NCI-H2107 (cell line): Measurements from ENCODE around the gene GOLT1B.

Experiments used
- DNase-seq: peaks from one replicate; lab custom pipeline; 2025; lab: John Stamatoyannopoulos, UW

GOLT1B gene

DNA sequence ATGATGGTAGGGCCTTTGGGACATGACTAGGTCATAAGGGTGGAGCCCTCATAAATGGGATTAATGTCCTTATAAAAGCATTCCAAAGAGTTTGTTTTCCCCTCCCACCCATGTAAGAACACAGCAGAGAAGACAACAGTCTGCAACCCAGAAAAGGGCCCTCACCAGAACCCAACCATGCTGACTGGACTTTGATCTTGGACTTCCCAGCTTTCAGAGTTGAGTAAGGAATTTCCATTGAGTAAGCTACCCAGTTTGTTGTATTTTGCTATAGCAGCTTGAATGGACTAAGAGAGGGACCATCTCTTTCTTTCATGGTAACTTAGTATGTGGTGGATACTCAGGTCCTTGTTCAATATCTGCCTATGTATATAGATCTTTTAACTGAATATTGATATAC, 21.6 kb downstream of the GOLT1B start:
- DNase-seq, result no peak

DNA sequence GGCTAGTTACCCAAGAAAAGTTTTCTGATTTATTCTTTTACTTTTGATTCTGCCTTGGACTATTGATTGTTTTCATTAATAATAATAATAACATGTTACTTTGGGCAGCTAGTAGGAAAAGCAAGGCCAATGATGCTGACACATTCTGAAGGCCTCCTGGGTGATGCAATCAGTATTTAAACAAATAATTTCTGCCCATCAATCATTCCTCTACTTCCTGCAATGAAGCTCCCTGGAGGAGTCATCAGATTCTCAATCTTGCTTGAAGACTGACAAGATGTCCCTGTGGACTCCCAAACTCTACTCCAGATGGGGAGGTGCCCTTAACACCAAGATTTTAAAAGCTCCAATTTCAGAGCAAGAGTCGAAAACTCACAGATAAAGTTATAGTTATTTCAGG, 24.5 kb downstream of the GOLT1B start, which contains the start of gene SPX:
Gene SPX, plus strand, starts transcription at position 244 of the 400 bp plus-strand sequence. CDS start 177 bp downstream, outside the sequence.
- DNase-seq, result no peak

DNA sequence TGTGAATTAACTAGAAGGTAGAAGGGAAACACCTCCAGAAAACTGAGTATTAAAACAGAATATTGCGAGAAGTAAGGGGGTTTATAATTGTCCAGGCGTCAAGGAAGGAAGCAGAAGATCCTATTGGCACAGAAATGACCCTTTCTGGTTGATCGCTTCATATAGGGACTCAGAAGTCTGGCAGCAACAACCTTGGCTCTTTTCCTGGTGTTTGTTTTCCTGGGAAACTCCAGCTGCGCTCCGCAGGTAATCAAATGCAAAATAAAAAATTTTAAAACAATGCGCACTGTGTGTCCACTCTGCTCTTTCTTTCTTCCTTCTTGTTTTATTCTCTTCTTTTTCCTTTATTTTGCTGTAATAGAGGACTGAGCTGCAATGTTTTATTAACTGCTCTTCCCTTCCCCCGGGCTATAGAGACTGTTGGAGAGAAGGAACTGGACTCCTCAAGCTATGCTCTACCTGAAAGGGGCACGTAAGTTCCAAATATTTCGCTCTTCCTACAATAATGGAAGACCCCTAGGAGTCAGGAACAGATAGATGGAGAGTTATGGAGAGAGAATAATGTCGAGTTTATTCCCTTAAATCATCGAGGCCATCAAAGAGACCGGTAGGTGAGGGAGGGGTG, 25.2 kb downstream of the GOLT1B start:
- DNase-seq, result no peak

DNA sequence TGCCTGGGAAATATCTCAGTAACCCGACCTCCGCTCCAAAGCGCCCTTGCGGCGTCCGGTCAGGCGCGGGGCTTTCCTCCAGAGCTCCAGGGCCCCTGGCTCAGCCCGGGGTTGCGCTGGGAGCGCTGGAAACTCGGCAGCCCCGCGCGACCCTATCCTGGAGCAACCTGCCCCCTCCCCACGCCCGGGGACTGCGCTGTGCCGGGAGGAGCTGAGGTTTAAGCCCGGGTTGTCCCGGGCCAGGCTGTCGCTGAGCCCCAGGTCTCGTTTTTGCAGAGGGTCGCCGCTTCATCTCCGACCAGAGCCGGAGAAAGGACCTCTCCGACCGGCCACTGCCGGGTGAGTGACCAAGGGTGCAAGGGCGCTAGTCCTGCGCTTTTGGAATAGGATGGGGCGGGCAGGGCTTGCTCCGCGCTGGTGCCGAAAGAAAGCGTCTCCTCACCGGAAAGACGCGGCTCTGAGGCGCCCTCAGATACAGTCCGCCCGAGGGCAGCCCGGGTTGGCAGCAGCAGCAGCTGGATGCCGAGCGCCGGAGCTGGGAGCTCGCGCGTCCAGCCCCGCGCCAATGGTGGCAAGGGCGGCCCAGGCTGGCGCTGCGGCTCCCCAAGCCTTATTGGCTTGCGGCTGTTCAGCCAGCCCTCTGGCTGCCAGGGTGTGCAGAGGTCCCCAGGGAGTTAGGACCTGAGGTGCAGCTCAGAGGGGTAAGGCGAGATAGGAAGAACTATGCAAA, 26.0 kb downstream of the GOLT1B start:
- DNase-seq, result peak; percentile 67

DNA sequence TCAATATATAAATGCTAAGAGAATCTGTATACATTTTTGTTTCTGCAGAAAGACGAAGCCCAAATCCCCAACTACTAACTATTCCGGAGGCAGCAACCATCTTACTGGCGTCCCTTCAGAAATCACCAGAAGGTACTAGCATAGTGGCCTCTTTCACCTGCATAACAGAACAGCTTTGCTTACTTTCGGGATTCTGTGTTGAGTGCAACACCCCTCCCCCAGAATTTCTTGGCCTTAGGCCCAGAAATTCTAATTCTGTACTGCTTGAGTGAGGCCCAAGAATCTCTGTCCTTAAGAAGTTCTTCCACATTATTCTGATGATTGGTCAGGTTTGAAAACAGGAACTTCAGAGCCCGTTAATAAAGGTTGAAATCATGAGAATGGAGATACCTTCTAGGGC, 27.4 kb downstream of the GOLT1B start:
- no peak for DNase-seq

DNA sequence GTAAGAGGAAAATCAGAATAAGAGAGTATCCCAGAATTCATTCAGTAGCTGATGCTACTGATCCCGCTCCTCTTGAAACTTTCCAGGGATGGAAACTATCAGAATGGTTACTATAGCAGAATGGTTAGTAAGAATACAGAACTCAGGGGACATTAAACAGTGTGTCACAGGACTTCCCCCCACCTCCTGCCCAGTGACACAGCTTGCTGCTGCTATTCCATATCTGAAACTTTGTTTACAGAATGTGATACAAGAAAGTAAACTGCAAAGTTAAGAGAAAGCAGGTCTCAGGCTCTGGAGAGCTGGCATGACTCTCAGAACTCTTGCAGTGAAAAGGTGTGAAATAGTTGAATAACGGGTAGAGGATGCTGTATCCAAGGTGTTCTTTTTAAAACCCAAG, 27.9 kb downstream of the GOLT1B start:
- DNase-seq, result no peak

DNA sequence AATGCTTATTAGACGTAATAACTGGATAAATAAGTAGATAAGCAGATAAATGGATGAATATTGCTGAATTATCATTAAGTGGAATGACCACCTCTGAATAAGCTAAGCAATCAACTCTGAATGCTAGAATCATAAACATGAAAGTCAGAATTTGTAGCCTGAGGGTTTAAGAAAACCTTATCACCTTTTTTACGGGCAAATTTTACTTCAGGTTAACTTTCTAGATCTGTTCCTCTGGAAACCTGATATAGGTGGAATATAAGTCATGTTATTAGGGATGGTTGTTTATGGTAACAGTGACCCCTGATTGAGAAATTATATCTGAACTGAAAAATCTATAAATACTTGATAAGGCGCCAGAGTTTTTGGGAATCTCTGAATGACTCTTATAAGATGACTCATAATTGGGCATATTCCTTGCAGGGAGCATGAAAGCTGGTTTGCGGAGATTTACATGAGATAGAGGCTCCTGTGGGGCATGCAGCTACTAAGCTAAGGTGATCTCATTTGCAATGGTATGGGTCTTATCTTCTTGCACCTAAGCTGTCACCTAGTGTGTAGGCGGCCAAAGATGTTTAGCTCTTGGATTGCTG, 36.6 kb downstream of the GOLT1B start:
- no peak for DNase-seq

DNA sequence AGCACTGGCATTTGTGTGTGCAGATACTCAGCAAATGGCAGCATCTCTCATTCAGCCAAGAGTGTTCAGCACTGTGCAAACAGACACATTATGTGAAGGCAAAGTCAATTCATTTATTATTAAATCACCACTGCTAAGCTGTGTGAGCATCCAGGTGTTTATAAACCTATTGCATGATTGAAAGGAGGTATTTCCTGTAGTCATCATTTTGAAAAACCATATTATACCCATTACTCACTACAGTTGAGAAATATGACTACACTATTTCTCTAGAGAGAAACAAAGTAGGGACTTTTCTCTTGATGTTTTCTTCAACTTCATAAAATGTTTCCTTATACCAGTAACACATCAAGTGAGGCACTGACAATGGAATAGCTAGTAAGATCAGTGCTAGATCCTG, 38.2 kb downstream of the GOLT1B start:
- no peak for DNase-seq

DNA sequence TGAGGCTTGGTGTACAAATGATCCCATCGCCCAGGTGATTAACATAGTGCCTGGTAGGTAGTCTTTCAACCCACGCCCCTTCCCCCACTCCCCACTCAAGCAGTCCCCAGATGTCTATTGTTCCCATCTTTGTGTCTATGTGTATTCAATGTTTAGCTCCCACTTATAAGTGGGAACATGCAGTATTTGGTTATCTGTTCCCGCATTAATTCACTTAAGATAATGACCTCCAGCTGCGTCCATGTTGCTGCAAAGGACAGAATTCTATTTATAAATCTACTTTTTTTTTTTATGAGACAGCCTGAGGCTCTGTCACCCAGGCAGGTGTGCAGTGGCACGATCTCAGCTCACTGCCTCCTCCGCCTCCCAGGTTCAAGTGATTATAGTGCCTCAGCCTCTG, 40.2 kb downstream of the GOLT1B start:
- DNase-seq, result no peak

DNA sequence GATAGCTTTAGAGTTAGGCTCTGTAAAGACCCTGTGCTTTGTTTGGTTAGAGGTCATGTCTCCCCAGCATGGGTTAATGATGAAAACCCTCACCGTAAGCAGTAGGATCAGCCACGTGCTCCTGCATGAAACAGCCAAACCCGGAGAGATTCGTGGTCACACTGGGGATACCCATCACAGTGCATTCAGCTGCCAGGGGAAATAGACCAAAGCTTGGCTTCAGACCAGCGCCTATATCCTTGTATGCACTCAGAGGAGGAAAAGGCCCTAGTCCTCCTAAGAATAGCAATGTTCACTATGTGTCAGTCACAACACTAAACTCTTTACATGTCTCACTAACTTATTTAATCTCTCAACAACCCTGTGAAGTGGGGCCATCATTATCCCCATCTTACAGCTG, 40.8 kb downstream of the GOLT1B start:
- DNase-seq, result no peak

DNA sequence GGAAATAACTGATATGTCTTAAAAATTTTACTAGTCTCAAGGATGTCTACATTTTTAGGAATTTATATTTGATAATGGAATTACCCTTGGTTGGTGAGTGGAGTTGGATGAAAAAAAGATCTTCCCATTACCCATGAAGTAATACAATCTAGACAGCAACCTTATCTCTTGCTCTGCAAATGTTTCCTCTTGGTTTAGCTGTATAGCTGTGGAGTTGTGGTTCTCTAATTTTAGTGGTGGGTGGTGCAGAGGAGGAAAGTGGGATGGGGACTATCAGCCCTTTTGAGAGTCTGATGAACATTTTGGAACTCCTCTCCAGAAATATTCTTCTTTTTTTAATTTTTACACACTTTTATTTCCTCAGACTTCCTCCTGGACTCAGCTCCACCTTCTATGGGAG, 41.6 kb downstream of the GOLT1B start:
- DNase-seq, result no peak

DNA sequence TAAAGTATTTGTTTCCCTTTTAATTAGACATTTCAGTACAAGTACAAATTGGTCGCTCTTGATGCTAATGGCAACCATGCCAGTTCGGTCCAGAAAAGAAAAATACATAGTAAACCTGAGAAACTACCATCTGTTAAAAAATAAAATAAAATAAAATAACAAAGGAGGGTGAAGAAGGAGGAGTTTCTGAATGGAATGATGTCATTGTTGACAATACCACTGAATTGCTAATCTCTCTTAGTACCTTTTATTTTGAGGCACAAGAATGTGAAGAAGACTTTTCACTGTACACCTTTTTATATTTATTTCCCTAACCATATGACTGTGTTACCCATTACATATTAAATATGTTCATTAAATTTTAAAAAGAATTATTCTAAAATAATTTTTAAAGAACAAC, 44.0 kb downstream of the GOLT1B start:
- no peak for DNase-seq

DNA sequence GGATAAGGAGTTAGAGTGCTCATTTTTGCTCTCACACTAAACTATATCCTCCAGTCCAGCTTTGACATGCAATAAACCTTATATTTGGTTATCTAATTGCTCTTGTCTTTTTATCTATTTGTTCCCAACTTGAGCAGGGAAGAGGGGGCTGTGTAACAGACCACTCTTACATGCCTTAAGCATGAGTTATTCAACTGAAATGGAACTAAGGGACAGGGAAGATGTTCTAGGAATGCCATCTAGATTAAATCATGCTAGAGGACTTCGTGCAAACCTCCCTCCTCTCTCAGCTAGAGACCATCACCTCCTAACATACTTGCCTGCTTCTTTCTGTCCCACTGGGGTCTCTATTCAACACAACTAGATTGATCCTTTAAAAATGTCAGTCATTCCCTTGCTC, 45.1 kb downstream of the GOLT1B start:
- DNase-seq, result no peak

DNA sequence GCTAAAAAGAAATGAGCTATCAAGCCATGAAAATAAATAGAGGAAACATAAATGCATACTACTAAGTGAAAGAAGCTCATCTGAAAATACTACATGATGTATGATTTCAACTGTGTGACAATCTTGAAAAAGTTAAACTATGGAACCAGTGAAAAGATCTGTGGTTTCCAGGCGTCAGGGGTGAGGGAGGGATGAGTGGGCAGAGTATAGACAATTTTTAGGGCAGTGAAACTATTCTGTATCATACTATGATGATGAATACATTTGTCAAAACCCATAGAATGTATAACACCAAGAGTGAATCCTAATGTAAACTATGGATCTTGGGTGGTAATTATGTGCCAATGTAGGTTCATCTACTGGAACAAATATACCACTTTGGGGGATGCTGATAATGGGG, 45.8 kb downstream of the GOLT1B start:
- no peak for DNase-seq

DNA sequence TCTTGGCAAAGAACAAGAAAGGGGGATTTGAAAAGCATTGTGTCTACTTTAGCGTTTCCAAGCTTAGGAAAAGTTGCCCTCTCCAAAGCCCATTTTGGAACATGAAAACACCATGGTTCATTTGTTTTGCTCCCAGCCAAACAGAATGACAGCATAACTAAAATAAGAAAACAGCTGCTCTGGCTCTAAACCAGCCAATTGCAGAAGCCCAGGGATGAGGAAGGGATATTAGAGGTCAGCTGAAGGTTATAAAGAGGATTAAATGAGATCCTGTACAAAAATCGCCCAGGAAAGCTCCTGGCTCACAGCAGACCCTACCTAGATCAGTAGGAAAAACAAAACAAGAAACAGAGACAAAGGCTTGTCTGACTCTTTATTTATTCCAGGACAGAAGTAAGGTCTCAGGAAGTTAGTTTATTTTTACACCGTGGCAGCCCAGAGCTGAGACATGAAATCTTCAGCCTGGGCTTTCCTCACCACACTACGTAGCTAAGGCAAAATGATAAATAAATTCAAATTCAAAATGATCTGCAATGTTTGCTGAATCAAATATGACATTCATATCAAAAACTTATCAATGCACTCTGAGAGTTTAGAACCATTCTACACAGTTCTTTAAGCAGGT, 50.4 kb downstream of the GOLT1B start:
- no peak for DNase-seq

DNA sequence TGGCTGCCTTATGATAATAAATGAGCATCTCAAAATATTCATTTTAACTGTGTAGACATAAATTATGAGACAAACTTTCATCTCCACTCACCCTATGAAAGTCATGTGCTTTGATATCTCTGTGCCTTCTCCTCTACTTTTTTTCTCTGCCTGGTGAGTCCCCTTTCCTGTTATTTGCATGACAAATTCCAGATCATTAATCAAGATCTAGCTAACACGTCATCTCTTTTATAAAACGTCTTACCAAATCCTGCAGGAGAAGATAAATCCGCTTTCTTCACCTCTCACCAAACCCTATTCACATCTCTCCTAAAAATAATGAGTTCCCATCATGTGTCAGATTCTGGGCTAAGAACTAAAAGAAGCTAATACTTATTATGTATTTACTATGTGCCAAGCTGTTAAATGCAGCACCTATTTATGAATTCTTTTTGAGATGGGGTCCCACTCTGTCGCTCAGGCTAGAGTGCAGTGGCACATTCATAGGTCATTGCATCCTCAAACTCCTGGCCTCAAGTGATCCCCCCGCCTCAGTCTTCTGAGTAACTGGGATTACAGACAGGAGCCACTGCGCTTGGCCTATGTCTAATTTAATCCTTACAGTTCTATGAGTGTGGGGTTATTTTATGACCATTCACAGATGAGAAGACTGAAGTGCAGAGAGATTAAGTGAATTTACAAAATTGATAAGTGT, 51.2 kb downstream of the GOLT1B start:
- DNase-seq, result no peak

DNA sequence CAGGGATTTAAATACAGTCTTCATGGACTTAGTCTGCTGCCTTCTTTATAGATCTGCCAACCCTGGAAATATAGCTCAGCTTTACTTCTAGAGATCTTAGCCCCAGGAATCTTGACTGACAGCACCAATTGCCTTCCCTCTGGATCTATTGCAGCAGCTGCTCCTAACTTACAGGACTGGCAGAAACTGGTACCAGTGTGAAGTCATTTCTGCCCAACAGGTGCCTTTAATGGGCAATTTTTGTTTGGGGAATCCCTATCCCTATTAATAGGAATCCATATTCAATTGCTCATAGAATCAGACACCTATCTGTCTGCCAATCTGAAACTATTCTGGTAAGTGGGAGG, 51.7 kb downstream of the GOLT1B start:
- DNase-seq, result no peak

DNA sequence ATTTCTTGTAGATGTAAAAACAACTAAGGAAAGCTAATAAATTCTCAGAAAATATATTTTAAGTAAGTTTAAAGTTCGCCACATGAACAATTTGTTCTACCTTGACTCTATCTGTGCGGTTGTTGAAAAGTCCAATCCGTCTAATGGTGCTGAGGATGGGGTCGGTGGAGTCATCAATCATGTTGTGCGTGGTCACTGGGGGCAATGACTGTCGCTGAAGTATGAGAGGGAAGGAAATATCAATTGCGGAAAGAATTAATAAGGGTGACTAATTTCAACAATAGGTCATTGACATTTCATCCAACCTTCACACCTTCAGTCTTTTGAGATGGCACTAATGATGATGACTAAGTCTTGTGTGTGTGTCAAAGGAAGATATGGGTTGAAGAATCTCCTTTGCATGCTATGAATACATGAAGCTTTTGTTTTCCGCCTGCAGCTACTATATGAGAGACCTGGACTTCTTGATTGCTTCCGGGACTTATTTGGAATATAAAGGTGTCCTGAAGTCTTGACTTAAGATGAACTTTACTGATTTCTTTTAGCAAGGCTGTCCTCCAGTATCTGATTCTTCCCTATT, 56.6 kb downstream of the GOLT1B start:
- DNase-seq, result no peak

DNA sequence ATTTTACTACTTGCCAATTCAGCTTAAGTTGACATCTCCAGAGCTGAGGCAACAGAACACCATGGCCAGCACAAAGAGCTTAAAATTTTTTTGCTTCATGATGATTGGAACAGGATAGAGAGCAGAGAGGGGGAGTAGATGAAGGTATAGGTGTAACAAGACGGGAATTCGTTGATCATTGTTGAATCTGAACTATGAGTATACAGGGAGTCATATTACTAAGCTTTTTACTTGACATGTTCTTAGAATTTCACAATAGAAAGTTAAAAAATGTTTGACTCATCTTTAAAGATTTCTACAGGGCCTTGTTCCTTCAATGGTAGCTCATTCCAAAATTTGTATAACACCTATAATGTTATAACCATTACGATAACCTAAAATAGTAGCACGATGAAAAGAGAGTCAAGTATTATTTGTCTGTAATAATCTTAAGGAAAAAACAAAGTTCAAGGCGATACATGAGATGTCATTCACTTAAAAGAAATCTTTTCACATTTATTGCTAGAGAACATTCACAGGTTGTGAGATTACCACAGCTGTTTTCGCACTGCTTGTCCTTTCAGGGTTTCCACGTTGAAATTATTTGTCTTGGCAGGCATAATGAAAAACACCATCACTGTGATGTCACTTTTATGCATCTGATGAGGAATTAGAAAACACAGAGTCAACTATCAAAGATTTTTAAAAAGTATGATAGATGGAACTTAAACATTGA, 58.4 kb downstream of the GOLT1B start:
- DNase-seq, result no peak

DNA sequence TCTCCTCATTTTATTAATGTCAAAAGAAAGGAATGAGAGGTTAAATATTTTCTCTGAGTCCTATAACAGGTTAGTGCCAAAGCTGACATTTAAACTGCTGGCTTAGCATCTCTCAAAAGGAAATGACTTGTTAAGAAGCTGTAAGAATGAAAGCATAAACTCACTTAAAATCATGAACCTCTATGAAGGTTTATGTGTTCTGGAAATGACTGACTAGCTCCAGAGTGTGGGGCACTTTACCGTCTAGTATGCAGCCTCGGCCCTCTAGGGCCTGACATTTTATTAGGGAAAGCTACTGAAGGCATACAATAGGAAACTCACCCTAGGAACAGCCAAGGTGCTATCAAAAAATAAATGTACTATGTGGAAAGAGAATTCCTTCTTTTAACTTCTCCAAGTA, 59.6 kb downstream of the GOLT1B start:
- DNase-seq, result no peak

DNA sequence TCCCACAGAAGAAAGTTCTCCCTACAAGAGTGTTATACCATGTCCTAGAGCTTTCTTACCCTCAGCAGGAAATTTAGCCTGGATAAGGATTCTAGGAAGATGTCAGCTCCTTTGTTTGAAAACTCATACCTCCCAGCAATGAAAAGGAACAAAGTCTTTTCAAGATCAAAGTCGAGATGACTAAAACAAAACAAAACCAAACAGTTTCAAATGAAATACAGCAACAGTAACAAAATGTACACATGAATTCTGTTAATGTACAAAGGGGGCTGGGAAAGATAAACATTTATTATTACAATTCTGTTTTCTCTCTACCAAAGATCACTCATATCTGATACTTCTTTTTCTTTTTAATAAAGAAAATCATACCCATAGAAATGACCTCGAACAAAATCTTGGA, 61.3 kb downstream of the GOLT1B start:
- no peak for DNase-seq
